HCT116 (cell line): ENCODE measurements around the gene SYT11. TPM values are rescaled to one million over a fixed set of nuclear protein-coding genes. Genes with fewer than 3 reads are reported as not detected.

Experiments used
- ATAC-seq: fragments of 200-7000 bp; cut with Tn5 transposase; 2 replicates; pipeline ENCODE4 v1.9.1; 2020; ENCODE audit warnings: mild to moderate bottlenecking, moderate library complexity
- BruUV-seq: library from RNA; stranded (reverse); fragments of 400-500 nt; replicated peaks from 2 replicates; lab custom pipeline; 2021; lab: Mats Ljungman, UMichigan
- CTCF ChIA-PET: fragments of 300-600 bp; sonication (Branson Sonifier 250); formaldehyde crosslinking; loops from one replicate; lab custom pipeline; 2021; ENCODE audit warnings: antibody characterized with exemption; lab: Charles Lee
- POLR2A ChIA-PET: fragments of 300-600, 350-600 bp; sonication (Branson Sonifier 250); formaldehyde crosslinking; loops from one replicate; lab custom pipeline; 2021; ENCODE audit warnings: antibody characterized with exemption; lab: Charles Lee
- RAD21 ChIA-PET, 2 experiments: fragments of 300-600 bp; sonication (Branson Sonifier 250); formaldehyde crosslinking; loops; one replicate each; lab custom pipeline; 2023; ENCODE audit warnings: low total read pairs in 2 of 2; ENCODE audit not compliant: uncharacterized antibody in 2 of 2, unreplicated experiment in 2 of 2, low non-redundant PET in 1 of 2; lab: Charles Lee
- DNase-seq: peaks from one replicate; pipeline ENCODE4 v3.0.0-alpha.2; 2010; ENCODE audit warnings: low read depth, low spot score
- H2AFZ ChIP-seq: fragments of 200-600 bp; shearing (Covaris generic), sonication (generic); 2 replicates; pipeline ENCODE4 v1.6.1; 2017; ENCODE audit warnings: low read depth, mixed run types, mixed read lengths, antibody characterized with exemption, low read length; ENCODE audit not compliant: poor library complexity, severe bottlenecking
- H3K27ac ChIP-seq: 2 replicates; pipeline ENCODE4 v1.5.1; 2012; ENCODE audit warnings: low read depth, low read length
- H3K27me3 ChIP-seq: fragments of 200-600 bp; sonication (generic); 2 replicates; pipeline ENCODE4 v1.6.1; 2016; ENCODE audit warnings: mixed run types, low read length, mixed read lengths; ENCODE audit not compliant: insufficient read depth
- H3K36me3 ChIP-seq, 2 experiments: fragments of 200-500 bp in 1 of 2; fragments of 200-600 bp in 1 of 2; sonication (Bioruptor generic) in 1 of 2; sonication (generic) in 1 of 2; 2 replicates each; pipeline versions ENCODE4 v1.5.1 to v1.6.1; 2014 to 2016; ENCODE audit warnings: low read length in 2 of 2, inconsistent platforms in 1 of 2, mixed read lengths in 1 of 2, mixed run types in 1 of 2; ENCODE audit not compliant: insufficient read depth in 2 of 2, control insufficient read depth in 1 of 2
- H3K4me1 ChIP-seq, 2 experiments: fragments of 200-600 bp in 1 of 2; sonication (generic) in 1 of 2; 2 replicates each; pipeline versions ENCODE4 v1.5.1 to v1.6.1; 2012 to 2017; ENCODE audit warnings: low read length in 2 of 2, inconsistent platforms in 1 of 2, mild to moderate bottlenecking in 1 of 2, mixed read lengths in 1 of 2, mixed run types in 1 of 2, moderate library complexity in 1 of 2; ENCODE audit not compliant: insufficient read depth in 2 of 2, control insufficient read depth in 1 of 2
- H3K4me2 ChIP-seq: fragments of 200-600 bp; sonication (generic); 2 replicates; pipeline ENCODE4 v1.6.1; 2017; ENCODE audit warnings: mixed run types, low read length, mixed read lengths
- H3K4me3 ChIP-seq, 2 experiments: fragments of 200-600 bp in 1 of 2; sonication (generic) in 1 of 2; replicated peaks in 1 of 2; 2 replicates each; pipeline ENCODE4 v1.5.1; 2011 to 2016; ENCODE audit warnings: low read length in 2 of 2, control low read depth in 1 of 2, low read depth in 1 of 2, mild to moderate bottlenecking in 1 of 2, mixed read lengths in 1 of 2, mixed run types in 1 of 2
- H3K79me2 ChIP-seq: fragments of 200-600 bp; sonication (generic); 2 replicates; pipeline ENCODE4 v1.6.1; 2017; ENCODE audit warnings: mild to moderate bottlenecking, mixed run types, low read length, moderate library complexity, mixed read lengths; ENCODE audit not compliant: insufficient read depth
- H3K9ac ChIP-seq: fragments of 200-600 bp; sonication (generic); 2 replicates; pipeline ENCODE4 v1.6.1; 2016; ENCODE audit warnings: low read length, mixed read lengths
- H3K9me2 ChIP-seq: fragments of 200-600 bp; sonication (generic), shearing (Covaris generic); 2 replicates; pipeline ENCODE4 v1.6.1; 2017; ENCODE audit warnings: mixed run types, mild to moderate bottlenecking, moderate library complexity; ENCODE audit not compliant: insufficient read depth
- H3K9me3 ChIP-seq, 2 experiments: fragments of 200-500 bp in 1 of 2; fragments of 200-600 bp in 1 of 2; sonication (Bioruptor generic) in 1 of 2; sonication (generic) in 1 of 2; 2 replicates each; pipeline ENCODE4 v1.6.1; 2014 to 2017; ENCODE audit warnings: low read length in 2 of 2, mixed read lengths in 2 of 2, inconsistent platforms in 1 of 2, low read depth in 1 of 2, mild to moderate bottlenecking in 1 of 2, mixed run types in 1 of 2, moderate library complexity in 1 of 2; ENCODE audit not compliant: control insufficient read depth in 1 of 2, insufficient read depth in 1 of 2
- H4K20me1 ChIP-seq: fragments of 200-600 bp; sonication (generic), shearing (Covaris generic); 2 replicates; pipeline ENCODE4 v1.6.1; 2017; ENCODE audit warnings: mixed run types, mild to moderate bottlenecking, moderate library complexity; ENCODE audit not compliant: insufficient read depth
- CBX3 ChIP-seq: IDR thresholded peaks from 2 replicates; pipeline ENCODE4 v1.6.1; 2012; ENCODE audit warnings: low read depth
- CEBPB ChIP-seq: IDR thresholded peaks from 2 replicates; pipeline ENCODE4 v1.6.1; 2012; ENCODE audit warnings: low read depth
- EGR1 ChIP-seq: IDR thresholded peaks from 2 replicates; pipeline ENCODE4 v1.6.1; 2012; ENCODE audit warnings: low read depth
- ELF1 ChIP-seq: IDR thresholded peaks from 2 replicates; pipeline ENCODE4 v1.6.1; 2012; ENCODE audit warnings: low read depth, borderline replicate concordance
- EZH2phosphoT487 ChIP-seq: fragments of 200-600 bp; IDR thresholded peaks from 2 replicates; pipeline ENCODE4 v1.6.1; 2018; ENCODE audit warnings: antibody characterized with exemption, borderline replicate concordance
- FOSL1 ChIP-seq: IDR thresholded peaks from 2 replicates; pipeline ENCODE4 v1.6.1; 2012; ENCODE audit warnings: low read depth
- POLR2A ChIP-seq: IDR thresholded peaks from 2 replicates; pipeline ENCODE4 v1.7.0; 2011; ENCODE audit warnings: borderline replicate concordance; ENCODE audit not compliant: insufficient read depth, insufficient read length; ENCODE audit errors: extremely low read depth
- POLR2AphosphoS5 ChIP-seq: IDR thresholded peaks from 2 replicates; pipeline ENCODE4 v1.6.1; 2011; ENCODE audit warnings: mild to moderate bottlenecking, low read depth, low read length, moderate library complexity
- RAD21 ChIP-seq: IDR thresholded peaks from 2 replicates; pipeline ENCODE4 v1.6.1; 2012; ENCODE audit warnings: low read depth, mild to moderate bottlenecking
- SIN3A ChIP-seq: IDR thresholded peaks from 2 replicates; pipeline ENCODE4 v1.6.1; 2012; ENCODE audit warnings: low read depth
- SP1 ChIP-seq: IDR thresholded peaks from 2 replicates; pipeline ENCODE4 v1.6.1; 2012; ENCODE audit warnings: low read depth
- SRF ChIP-seq: IDR thresholded peaks from 2 replicates; pipeline ENCODE4 v1.6.1; 2012; ENCODE audit warnings: low read depth
- TCF7L2 ChIP-seq: IDR thresholded peaks from 2 replicates; pipeline ENCODE4 v1.7.0; 2011; ENCODE audit warnings: borderline replicate concordance, inconsistent platforms; ENCODE audit not compliant: insufficient read depth, insufficient read length; ENCODE audit errors: extremely low read depth
- YY1 ChIP-seq: IDR thresholded peaks from 2 replicates; pipeline ENCODE4 v1.6.1; 2011; ENCODE audit warnings: low read length, low read depth, moderate library complexity, mild to moderate bottlenecking; ENCODE audit not compliant: insufficient replicate concordance; ENCODE audit errors: extremely low read depth
- ZNF274 ChIP-seq: fragments of 200-500 bp; sonication (Bioruptor generic); IDR thresholded peaks from 2 replicates; pipeline ENCODE4 v1.6.1; 2014; ENCODE audit warnings: mild to moderate bottlenecking, low read depth, low read length, inconsistent platforms
- intact Hi-C: fragments of 100-400 bp; cut with micrococcal nuclease; formaldehyde crosslinking; loops from 2 replicates; pipeline ENCODE4 v1.10.0; 2022
- total RNA-seq: library from RNA; stranded (reverse); gene quantifications from one replicate; pipeline ENCODE4 v1.2.1, GENCODE V29; 2021; ENCODE audit not compliant: unreplicated experiment
- TF ChIP-seq, protein P1 (sequence below): IDR thresholded peaks from 2 replicates; pipeline ENCODE4 v1.6.1; 2012
- TF ChIP-seq, protein P2 (sequence below): IDR thresholded peaks from 2 replicates; pipeline ENCODE4 v1.6.1; 2012
- TF ChIP-seq, protein P3 (sequence below): IDR thresholded peaks from 2 replicates; pipeline ENCODE4 v1.6.1; 2011; ENCODE audit warnings: mild to moderate bottlenecking, low read length, moderate library complexity; ENCODE audit not compliant: insufficient replicate concordance; ENCODE audit errors: extremely low read depth
- TF ChIP-seq, protein P4 (sequence below), 3 experiments: fragments of 200-600 bp in 1 of 3; sonication (generic) in 1 of 3; IDR thresholded peaks in 2 of 3; conservative IDR thresholded peaks in 1 of 3; 2 replicates each; pipeline ENCODE4 v1.5.1; 2012 to 2017; ENCODE audit warnings: low read depth in 2 of 3, low read length in 2 of 3, antibody characterized with exemption in 1 of 3, borderline replicate concordance in 1 of 3, control low read depth in 1 of 3, mild to moderate bottlenecking in 1 of 3, mixed read lengths in 1 of 3, mixed run types in 1 of 3, moderate library complexity in 1 of 3; ENCODE audit not compliant: insufficient read depth in 1 of 3

The SYT11 gene
- total RNA-seq, 1 experiment from 2014 or later, result 0.17 TPM

DNA sequence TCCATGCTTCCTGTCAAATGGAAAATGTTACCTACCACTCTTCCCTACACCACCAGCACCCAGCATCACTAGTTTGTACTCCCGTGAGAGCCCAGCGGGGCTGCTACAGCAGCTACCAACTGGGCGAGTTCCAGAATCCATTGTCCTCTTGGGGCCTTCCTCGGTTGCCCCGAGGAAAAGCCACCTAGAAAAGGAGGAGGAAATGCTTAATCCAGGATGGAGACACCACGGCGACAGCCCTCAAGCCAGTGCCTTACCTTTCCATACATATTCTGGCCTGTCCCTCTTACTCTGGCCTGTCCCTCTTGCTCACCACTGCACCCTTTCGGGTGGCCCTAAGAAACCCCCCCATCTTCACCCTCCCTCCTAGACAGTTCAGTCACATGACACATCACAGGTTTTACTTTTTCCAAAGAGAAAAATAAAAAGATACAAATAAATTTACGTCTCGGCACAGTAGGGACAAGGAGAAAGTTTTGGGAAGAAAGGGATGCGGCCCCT is 51.3 kb downstream of the SYT11 start:
- Histone ChIP-seq H3K79me2 (peaks cover 14% of the 10 kb centered on the region; the same call in 1 of the 2 replicates), H3K4me1 (peaks cover 0 to 23% of the 10 kb centered on the region in 2 experiments; a peak in 2 of 4 replicates), H4K20me1 (peaks cover 8% of the 10 kb centered on the region; the same call in 1 of the 2 replicates), H3K36me3 (peaks cover 48 to 65% of the 10 kb centered on the region in 2 experiments), H2AFZ (no peak overlapping the region), H3K9ac (no peak overlapping the region), H3K4me3 (no peak overlapping the region), H3K9me2 (no peaks in the 10 kb centered on the region), H3K4me2 (no peak overlapping the region), H3K9me3 (no peaks in the 10 kb centered on the region), H3K27ac (no peak overlapping the region), H3K27me3 (no peaks in the 10 kb centered on the region)
- DNase-seq, result no peak
- ChIA-PET RAD21 (no interaction called here), CTCF (no interaction called here), POLR2A (no interaction called here)
- no TSS peak for BruUV-seq
- intact Hi-C loops, result no loop called here
- ATAC-seq, result peak; percentile 44
- TF ChIP-seq CEBPB (no peak), ELF1 (no peak), POLR2AphosphoS5 (no peak), RAD21 (no peak), TCF7L2 (no peak), ZNF274 (no peak), SIN3A (no peak), EZH2phosphoT487 (no peak), CBX3 (no peak), SRF (no peak), EGR1 (no peak), FOSL1 (no peak), SP1 (no peak), POLR2A (no peak), YY1 (no peak)
- TF ChIP-seq, protein P1, sequence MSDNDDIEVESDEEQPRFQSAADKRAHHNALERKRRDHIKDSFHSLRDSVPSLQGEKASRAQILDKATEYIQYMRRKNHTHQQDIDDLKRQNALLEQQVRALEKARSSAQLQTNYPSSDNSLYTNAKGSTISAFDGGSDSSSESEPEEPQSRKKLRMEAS, result no peak
- TF ChIP-seq, protein P2, sequence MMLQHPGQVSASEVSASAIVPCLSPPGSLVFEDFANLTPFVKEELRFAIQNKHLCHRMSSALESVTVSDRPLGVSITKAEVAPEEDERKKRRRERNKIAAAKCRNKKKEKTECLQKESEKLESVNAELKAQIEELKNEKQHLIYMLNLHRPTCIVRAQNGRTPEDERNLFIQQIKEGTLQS, result no peak
- TF ChIP-seq, protein P3, sequence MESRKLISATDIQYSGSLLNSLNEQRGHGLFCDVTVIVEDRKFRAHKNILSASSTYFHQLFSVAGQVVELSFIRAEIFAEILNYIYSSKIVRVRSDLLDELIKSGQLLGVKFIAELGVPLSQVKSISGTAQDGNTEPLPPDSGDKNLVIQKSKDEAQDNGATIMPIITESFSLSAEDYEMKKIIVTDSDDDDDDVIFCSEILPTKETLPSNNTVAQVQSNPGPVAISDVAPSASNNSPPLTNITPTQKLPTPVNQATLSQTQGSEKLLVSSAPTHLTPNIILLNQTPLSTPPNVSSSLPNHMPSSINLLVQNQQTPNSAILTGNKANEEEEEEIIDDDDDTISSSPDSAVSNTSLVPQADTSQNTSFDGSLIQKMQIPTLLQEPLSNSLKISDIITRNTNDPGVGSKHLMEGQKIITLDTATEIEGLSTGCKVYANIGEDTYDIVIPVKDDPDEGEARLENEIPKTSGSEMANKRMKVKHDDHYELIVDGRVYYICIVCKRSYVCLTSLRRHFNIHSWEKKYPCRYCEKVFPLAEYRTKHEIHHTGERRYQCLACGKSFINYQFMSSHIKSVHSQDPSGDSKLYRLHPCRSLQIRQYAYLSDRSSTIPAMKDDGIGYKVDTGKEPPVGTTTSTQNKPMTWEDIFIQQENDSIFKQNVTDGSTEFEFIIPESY, result no peak
- TF ChIP-seq, protein P4, sequence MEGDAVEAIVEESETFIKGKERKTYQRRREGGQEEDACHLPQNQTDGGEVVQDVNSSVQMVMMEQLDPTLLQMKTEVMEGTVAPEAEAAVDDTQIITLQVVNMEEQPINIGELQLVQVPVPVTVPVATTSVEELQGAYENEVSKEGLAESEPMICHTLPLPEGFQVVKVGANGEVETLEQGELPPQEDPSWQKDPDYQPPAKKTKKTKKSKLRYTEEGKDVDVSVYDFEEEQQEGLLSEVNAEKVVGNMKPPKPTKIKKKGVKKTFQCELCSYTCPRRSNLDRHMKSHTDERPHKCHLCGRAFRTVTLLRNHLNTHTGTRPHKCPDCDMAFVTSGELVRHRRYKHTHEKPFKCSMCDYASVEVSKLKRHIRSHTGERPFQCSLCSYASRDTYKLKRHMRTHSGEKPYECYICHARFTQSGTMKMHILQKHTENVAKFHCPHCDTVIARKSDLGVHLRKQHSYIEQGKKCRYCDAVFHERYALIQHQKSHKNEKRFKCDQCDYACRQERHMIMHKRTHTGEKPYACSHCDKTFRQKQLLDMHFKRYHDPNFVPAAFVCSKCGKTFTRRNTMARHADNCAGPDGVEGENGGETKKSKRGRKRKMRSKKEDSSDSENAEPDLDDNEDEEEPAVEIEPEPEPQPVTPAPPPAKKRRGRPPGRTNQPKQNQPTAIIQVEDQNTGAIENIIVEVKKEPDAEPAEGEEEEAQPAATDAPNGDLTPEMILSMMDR (IDR thresholded peaks at IDR 0.05 in 2 of 3, conservative IDR thresholded peaks at IDR 0.05 in 1 of 3; ENCODE audit: borderline replicate concordance in 1 of 3, insufficient read depth in 1 of 3, low read depth in 2 of 3, low read length in 2 of 3), result no peak
